Choroid plexus epithelial cell (primary cell): ENCODE data around the gene NKAIN2.

ENCODE experiments used
- DNase-seq: peaks from one replicate; pipeline ENCODE4 v3.0.0-alpha.2; 2010; ENCODE audit warnings: low read depth
- H3K4me3 ChIP-seq: 2 replicates; pipeline ENCODE4 v1.5.1; 2011; ENCODE audit warnings: low read depth, mild to moderate bottlenecking, control low read depth, low read length, moderate library complexity
- TF ChIP-seq, protein P1 (sequence below): conservative IDR thresholded peaks from 2 replicates; pipeline ENCODE4 v1.5.1; 2011; ENCODE audit warnings: low read depth, mild to moderate bottlenecking, control low read depth, inconsistent platforms, low read length, moderate library complexity

Gene NKAIN2

DNA sequence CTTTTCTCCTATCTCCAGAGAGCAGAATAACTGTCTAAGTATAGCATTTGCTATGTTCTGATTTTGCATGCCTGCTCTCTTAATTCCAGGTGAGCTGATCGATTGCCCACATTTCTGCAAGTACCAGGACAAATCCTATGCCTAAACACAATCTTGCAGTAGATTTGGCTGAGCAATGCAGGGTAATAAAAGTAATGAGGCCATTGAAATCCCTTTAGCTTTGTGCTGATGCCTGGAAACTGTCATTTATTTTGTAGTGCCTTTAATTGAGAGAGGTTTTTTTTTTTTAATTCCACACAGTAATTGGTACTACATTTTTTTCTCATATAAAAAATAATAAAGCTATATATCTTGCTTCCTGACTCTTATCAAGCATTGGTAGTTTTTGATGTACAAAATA lies 252.3 kb downstream of the NKAIN2 start:
- no peak for DNase-seq
- TF ChIP-seq, protein P1, sequence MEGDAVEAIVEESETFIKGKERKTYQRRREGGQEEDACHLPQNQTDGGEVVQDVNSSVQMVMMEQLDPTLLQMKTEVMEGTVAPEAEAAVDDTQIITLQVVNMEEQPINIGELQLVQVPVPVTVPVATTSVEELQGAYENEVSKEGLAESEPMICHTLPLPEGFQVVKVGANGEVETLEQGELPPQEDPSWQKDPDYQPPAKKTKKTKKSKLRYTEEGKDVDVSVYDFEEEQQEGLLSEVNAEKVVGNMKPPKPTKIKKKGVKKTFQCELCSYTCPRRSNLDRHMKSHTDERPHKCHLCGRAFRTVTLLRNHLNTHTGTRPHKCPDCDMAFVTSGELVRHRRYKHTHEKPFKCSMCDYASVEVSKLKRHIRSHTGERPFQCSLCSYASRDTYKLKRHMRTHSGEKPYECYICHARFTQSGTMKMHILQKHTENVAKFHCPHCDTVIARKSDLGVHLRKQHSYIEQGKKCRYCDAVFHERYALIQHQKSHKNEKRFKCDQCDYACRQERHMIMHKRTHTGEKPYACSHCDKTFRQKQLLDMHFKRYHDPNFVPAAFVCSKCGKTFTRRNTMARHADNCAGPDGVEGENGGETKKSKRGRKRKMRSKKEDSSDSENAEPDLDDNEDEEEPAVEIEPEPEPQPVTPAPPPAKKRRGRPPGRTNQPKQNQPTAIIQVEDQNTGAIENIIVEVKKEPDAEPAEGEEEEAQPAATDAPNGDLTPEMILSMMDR: no peak
- H3K4me3 ChIP-seq: no peak overlapping the region

DNA sequence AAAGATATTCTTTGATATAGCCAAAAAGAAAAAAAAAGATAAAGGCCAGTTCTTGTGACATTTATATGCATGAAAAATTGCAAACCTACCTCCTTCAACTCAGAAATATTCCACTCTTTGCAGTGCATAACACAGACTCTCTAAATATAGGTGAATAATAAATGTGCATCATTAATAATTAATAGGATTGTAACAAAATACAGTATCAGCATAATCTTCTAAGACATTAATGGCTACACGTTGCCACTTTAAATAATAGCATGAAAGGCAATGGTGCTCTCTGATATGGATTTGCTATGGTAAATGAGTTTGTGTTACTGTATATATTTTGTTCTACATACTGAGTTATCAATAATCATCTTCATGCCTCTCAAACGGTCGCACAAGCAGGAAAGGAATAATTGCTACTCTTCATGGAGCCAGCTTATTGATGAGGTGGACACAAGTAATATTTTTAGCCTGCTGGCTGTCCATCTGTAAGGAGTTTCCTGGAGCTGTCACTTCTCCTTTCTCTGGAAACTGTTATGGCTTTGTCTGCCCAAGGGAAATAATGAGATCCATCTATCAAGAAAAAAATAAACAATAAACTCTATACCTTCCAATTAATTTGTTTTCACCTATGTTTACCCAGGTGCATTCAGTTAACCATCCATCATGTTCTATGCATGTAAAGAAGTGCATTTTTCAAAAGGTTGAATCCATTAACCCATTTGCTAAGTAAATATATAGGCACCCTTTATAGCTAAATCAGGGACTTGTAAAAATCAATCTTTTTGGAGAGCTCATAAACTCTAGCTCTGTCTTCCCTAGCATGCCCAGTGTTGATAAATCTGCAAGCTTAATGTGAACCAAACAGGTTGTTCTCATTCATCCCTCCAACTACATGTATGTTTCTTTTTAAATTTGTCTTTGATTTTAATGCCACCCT lies 253.0 kb downstream of the NKAIN2 start:
- no peak overlapping the region for H3K4me3 ChIP-seq
- no peak for DNase-seq
- TF ChIP-seq, protein P1: no peak

DNA sequence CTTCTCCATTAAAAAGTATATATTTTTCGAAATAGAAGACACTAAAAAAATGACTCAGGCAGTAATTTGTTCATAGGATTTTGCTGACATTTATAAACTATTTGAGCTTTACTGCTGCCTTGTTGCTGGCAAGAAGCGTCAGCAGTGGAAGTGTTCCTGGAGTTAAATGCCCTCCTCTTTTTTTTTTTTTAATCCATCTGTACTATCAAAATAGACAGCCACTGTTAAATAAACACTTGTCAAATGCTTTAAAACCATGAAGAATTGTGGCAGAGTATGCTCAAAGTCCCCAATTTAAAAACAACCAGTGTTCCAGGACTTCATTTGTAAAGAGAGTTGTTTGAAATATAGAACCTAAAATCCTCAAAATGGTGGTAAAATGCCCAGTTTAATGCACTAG lies 253.8 kb downstream of the NKAIN2 start:
- no peak for DNase-seq
- no peak overlapping the region for H3K4me3 ChIP-seq
- TF ChIP-seq, protein P1: no peak

DNA sequence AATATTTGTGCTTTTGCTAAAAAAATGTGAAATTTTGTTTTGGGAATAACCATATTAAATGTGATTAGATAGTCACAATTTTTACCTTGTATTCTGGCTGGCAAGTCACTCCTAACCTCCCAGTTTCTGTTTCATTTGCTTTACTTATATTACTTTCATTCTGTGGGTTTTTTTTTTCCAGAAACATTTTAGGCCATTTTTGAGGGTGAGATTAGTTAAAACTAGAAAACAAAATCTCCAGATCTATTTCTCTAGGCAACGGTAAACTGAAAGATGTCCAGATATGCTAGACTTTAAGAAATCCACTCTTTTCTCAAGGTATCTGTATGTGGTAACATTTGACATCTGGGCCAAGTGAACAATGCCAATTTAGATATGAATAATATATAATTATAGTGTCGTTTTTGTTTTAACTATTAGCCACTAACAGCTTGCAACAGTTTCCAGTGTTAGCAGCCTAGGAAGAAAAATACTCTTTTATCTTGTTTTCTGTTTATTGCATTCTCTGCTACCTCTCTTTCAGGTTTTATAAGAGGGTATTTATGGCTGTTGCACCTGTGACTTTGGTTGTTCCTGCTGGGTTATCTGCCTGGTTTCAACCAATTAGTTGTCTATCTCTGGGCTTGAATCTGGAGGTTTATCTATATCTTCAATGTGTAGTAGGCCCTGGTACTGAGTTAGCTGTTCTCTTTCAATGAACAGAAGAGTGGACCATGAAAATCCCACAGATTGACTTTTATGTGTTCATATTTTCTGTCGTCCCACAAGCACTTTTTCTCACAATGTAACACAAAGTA lies 260.9 kb downstream of the NKAIN2 start:
- H3K4me3 ChIP-seq: no peak overlapping the region
- TF ChIP-seq, protein P1: no peak
- no peak for DNase-seq

- TF ChIP-seq, protein P1: no peak
- DNase-seq: no peak
- no peak overlapping the region for H3K4me3 ChIP-seq
These were observed 262.6 kb downstream of the NKAIN2 start for GRCh38 chr6:124066269-124066668.

DNA sequence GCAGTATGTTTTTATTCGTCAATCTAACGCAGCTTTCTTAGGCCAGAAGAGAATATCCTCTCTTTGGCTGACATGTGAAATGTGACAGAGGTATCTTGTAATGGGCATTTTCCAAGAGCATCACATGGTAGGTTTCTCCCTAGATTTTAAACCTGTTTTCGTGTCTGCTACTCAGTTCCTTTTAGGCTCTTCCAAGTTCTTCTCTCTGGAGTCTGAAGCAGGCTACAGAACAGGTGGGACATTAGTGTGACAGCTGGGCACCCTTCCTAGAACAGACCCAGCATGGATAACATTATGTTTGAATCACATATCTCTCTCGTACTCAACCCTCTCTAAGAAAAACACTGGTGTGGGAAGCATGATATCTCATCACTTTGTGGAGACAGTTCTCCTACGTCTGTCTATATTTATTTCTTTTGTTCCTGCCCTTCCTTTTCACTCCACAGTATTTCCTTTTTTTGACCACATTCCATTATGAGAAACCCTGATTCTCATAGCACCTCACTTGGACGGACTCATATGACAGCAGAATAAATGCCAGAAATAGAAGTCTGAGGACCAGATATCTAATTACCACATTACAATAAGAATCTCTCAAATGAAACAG lies 263.4 kb downstream of the NKAIN2 start:
- TF ChIP-seq, protein P1: no peak
- no peak overlapping the region for H3K4me3 ChIP-seq
- DNase-seq: no peak
